Measurements from ENCODE around the gene KLHL2. TPM values are rescaled to one million over a fixed set of nuclear protein-coding genes. Genes with fewer than 3 reads are reported as not detected.

KLHL2 gene
- total and polyA plus RNA-seq, 2 donors (not counting 3 experiments of a cell fraction or from before 2014, with no cell fraction given), result 9.9 to 22.1 TPM

GRCh38 chr4:165367040-165367439, 159.7 kb downstream of the KLHL2 start:
- no peak for FAIRE-seq
- Histone ChIP-seq H3K4me3 (replicated peaks in 1 of 3; ENCODE audit: insufficient read depth in 1 of 3, low read depth in 1 of 3, low read length in 3 of 3) (no peak overlapping the region), H3K9me1 (replicated peaks; ENCODE audit: control insufficient read depth, extremely low read depth, insufficient read depth, low read length) (no peaks in the 10 kb centered on the region), H3K4me2 (ENCODE audit: insufficient read depth, low read length) (no peak overlapping the region), H3K27me3 (ENCODE audit: control insufficient read depth in 2 of 2, insufficient read depth in 2 of 2, low read length in 2 of 2) (peaks cover 0 to 4% of the 10 kb centered on the region in 2 experiments), H3K9ac (replicated peaks; ENCODE audit: extremely low read depth, insufficient read depth, low read length) (no peak overlapping the region), H3K4me1 (ENCODE audit: control insufficient read depth, extremely low read depth, insufficient read depth, low read length) (no peaks in the 10 kb centered on the region), H3K79me2 (ENCODE audit: control insufficient read depth, insufficient read depth, low read length) (no peaks in the 10 kb centered on the region), H3K27ac (ENCODE audit: insufficient read depth, low read depth, low read length) (no peak overlapping the region), H3K9me3 (replicated peaks; ENCODE audit: control insufficient read depth, insufficient read depth, low read length) (no peaks in the 10 kb centered on the region), H4K20me1 (replicated peaks; ENCODE audit: control insufficient read depth, extremely low read depth, insufficient read depth, low read length) (no peaks in the 10 kb centered on the region), H2AFZ (ENCODE audit: low read depth, low read length) (no peak overlapping the region), H3K36me3 (ENCODE audit: control insufficient read depth in 2 of 2, extremely low read depth in 1 of 2, insufficient read depth in 2 of 2, low read length in 2 of 2) (no peaks in the 10 kb centered on the region)
- intact Hi-C loops (cut with micrococcal nuclease) (no loop called here), dilution Hi-C loops (cut with MboI; ENCODE audit: extremely low pct_ligation_motif_present, low sequenced_read_pairs) (no loop called here)
- TF ChIP-seq MAX (IDR thresholded peaks at IDR 0.05; ENCODE audit: insufficient read depth, insufficient read length) (no peak), FOS (IDR thresholded peaks at IDR 0.05; ENCODE audit: borderline replicate concordance, insufficient read depth, low read length) (no peak), POLR2AphosphoS5 (IDR thresholded peaks at IDR 0.05; ENCODE audit: insufficient read depth, low read depth, low read length) (no peak), MYC (IDR thresholded peaks at IDR 0.05; ENCODE audit: low read depth, low read length) (no peak), POLR2A (IDR thresholded peaks at IDR 0.05; ENCODE audit: low read depth, low read length) (no peak), JUN (IDR thresholded peaks at IDR 0.05; ENCODE audit: borderline replicate concordance, insufficient read depth, insufficient read length, low read depth) (no peak), GATA2 (IDR thresholded peaks at IDR 0.05; ENCODE audit: insufficient read depth, insufficient read length, low read depth, low read length) (no peak), EZH2 (IDR thresholded peaks at IDR 0.05; ENCODE audit: borderline replicate concordance, low read depth, low read length, severe bottlenecking) (no peak), CTCF (IDR thresholded peaks at IDR 0.05; ENCODE audit: extremely low read depth in 1 of 2, insufficient read depth in 1 of 2, low read depth in 1 of 2, low read length in 2 of 2) (no peak)
- no TSS peak for BruUV-seq (replicated peaks)
- CTCF ChIA-PET, result no interaction called here
- no peak for DNase-seq (ENCODE audit: low read depth, low spot score)
- POLR2A ChIA-PET, result no interaction called here

Data from endothelial cell of umbilical vein (primary cell).